Body of pancreas (tissue), 4 donors: Measurements from ENCODE around the gene CAMKMT. TPM values are rescaled to one million over a fixed set of nuclear protein-coding genes. Genes with fewer than 3 reads are reported as not detected.

Experiments
- ATAC-seq: fragments of 150-250 bp; one replicate; pipeline ENCODE4 v1.9.1; 2016
- DNase-seq, 4 donors: peaks; one replicate each; pipeline ENCODE4 v3.0.0-alpha.2; 2019
- H3K27ac ChIP-seq, 4 donors: fragments of 200-600 bp; sonication (generic); 1 replicate in 3 of 4; 2 replicates in 1 of 4; pipeline versions ENCODE4 v1.5.1 to v1.6.1; 2016 to 2019; ENCODE audit warnings: mild to moderate bottlenecking in 1 of 4, mixed read lengths in 1 of 4, moderate library complexity in 1 of 4
- H3K27me3 ChIP-seq, 2 donors: fragments of 200-600 bp; sonication (generic); one replicate each; pipeline ENCODE4 v1.6.0; 2016; ENCODE audit warnings: mild to moderate bottlenecking in 1 of 2
- H3K36me3 ChIP-seq, 2 donors: fragments of 200-600 bp; sonication (generic); replicated peaks in 1 of 2; 2 replicates each; pipeline ENCODE4 v1.5.1; 2016; ENCODE audit warnings: low read depth in 2 of 2; ENCODE audit not compliant: insufficient read depth in 1 of 2
- H3K4me1 ChIP-seq: fragments of 200-600 bp; sonication (generic); one replicate; pipeline ENCODE4 v1.6.0; 2016
- H3K4me3 ChIP-seq, 2 donors: fragments of 200-600 bp; sonication (generic); 1 replicate in 1 of 2; 2 replicates in 1 of 2; pipeline ENCODE4 v1.5.1; 2016 to 2019
- H3K9me3 ChIP-seq, 3 donors: fragments of 200-600 bp; sonication (generic); 1 replicate in 2 of 3; 2 replicates in 1 of 3; pipeline ENCODE4 v1.5.1; 2016
- CTCF ChIP-seq, 7 experiments: fragments of 450-650 bp in 4 of 7; fragments of 200-600 bp in 3 of 7; sonication (generic) in 3 of 7; IDR thresholded peaks; one replicate each; pipeline ENCODE4 v1.5.1; 2016 to 2019; ENCODE audit warnings: antibody characterized with exemption in 7 of 7
- POLR2A ChIP-seq, 3 donors: fragments of 450-650 bp; IDR thresholded peaks; one replicate each; pipeline ENCODE4 v1.6.1; 2016; ENCODE audit warnings: antibody characterized with exemption in 3 of 3, mild to moderate bottlenecking in 2 of 3
- WGBS, 2 donors: methylation state at CpG; one replicate each; pipeline ENCODE4 v1.1.5; 2017; 5-methylcytosine and 5-hydroxymethylcytosine counted together
- intact Hi-C: fragments of 100-400 bp; cut with DNase I; formaldehyde crosslinking; loops from one replicate; pipeline ENCODE4 v1.15.1; 2023
- total RNA-seq, 2 donors: library from RNA; depleted of rRNA; stranded (reverse); fragments of >200 nt; gene quantifications; one replicate each; pipeline ENCODE4 v1.1.0, GENCODE V29; 2016

CAMKMT gene
- total RNA-seq, 2 donors from 2014 or later: 18.4 to 23.4 TPM

GRCh38 chr2:44652701-44653100 is 291.0 kb downstream of the CAMKMT start:
- DNase-seq (no peak), ATAC-seq (no peak)
- Histone ChIP-seq H3K27me3 (no peaks in the 10 kb centered on the region), H3K36me3 (no peaks in the 10 kb centered on the region), H3K4me1 (no peaks in the 10 kb centered on the region), H3K9me3 (no peaks in the 10 kb centered on the region), H3K27ac (no peak overlapping the region), H3K4me3 (no peak overlapping the region)
- TF ChIP-seq POLR2A (IDR thresholded peaks at IDR 0.05) (no peak), CTCF (IDR thresholded peaks at IDR 0.05) (no peak)
- 93 to 97% methylated on average over 4 of the region's 4 CpGs for WGBS, 2 donors
- intact Hi-C loops: no loop called here

- Histone ChIP-seq H3K27me3 (no peaks in the 10 kb centered on the region), H3K27ac (no peak overlapping the region), H3K4me3 (no peak overlapping the region), H3K36me3 (no peaks in the 10 kb centered on the region), H3K9me3 (no peaks in the 10 kb centered on the region), H3K4me1 (no peaks in the 10 kb centered on the region)
- intact Hi-C loops: no loop called here
- 86 to 90% methylated on average over 5 of the region's 5 CpGs for WGBS, 2 donors
- ATAC-seq (no peak), DNase-seq (no peak)
- TF ChIP-seq CTCF (IDR thresholded peaks at IDR 0.05) (no peak), POLR2A (IDR thresholded peaks at IDR 0.05) (no peak)
Measured at GRCh38 chr2:44655401-44655864, 293.7 kb downstream of the CAMKMT start.

GRCh38 chr2:44656460-44656859 is 294.7 kb downstream of the CAMKMT start:
- H3K27ac ChIP-seq: no peak overlapping the region
- intact Hi-C loops: no loop called here
- no peak overlapping the region for H3K4me3 ChIP-seq
- ATAC-seq (no peak), DNase-seq (no peak)
- no peaks in the 10 kb centered on the region for H3K4me1 ChIP-seq
- TF ChIP-seq POLR2A (IDR thresholded peaks at IDR 0.05) (no peak), CTCF (IDR thresholded peaks at IDR 0.05) (no peak)
- no peaks in the 10 kb centered on the region for H3K9me3 ChIP-seq
- H3K36me3 ChIP-seq: no peaks in the 10 kb centered on the region
- H3K27me3 ChIP-seq: no peaks in the 10 kb centered on the region
- 65 to 100% methylated on average over 2 of the region's 2 CpGs for WGBS, 2 donors

GRCh38 chr2:44663471-44664073 is 301.8 kb downstream of the CAMKMT start:
- intact Hi-C loops: no loop called here
- DNase-seq: no peak
- TF ChIP-seq POLR2A (IDR thresholded peaks at IDR 0.05) (no peak), CTCF (IDR thresholded peaks at IDR 0.05) (no peak)

GRCh38 chr2:44668336-44668735 is 306.6 kb downstream of the CAMKMT start:
- DNase-seq (no peak), ATAC-seq (no peak)
- TF ChIP-seq POLR2A (IDR thresholded peaks at IDR 0.05) (no peak), CTCF (IDR thresholded peaks at IDR 0.05) (no peak)
- 81 to 84% methylated on average over 5 of the region's 5 CpGs for WGBS, 2 donors
- Histone ChIP-seq H3K36me3 (no peaks in the 10 kb centered on the region), H3K9me3 (no peaks in the 10 kb centered on the region), H3K4me3 (no peak overlapping the region), H3K4me1 (no peaks in the 10 kb centered on the region), H3K27me3 (no peaks in the 10 kb centered on the region), H3K27ac (no peak overlapping the region)
- intact Hi-C loops: no loop called here

More at GRCh38 chr2:44663471-44664073, 301.8 kb downstream of the CAMKMT start:
- H3K4me3 ChIP-seq: no peak overlapping the region
- no peak overlapping the region for H3K27ac ChIP-seq
- H3K4me1 ChIP-seq: no peaks in the 10 kb centered on the region
- H3K9me3 ChIP-seq: no peaks in the 10 kb centered on the region
- no peaks in the 10 kb centered on the region for H3K36me3 ChIP-seq
- H3K27me3 ChIP-seq: no peaks in the 10 kb centered on the region
- WGBS, 2 donors: 69 to 84% methylated on average over 1 of the region's 1 CpG
- no peak for ATAC-seq
